NCI-H2081 treated with DMSO at 0.1 percent for 48 hours (cell line): Measurements from ENCODE around the gene NCOA5.

Experiments used
- DNase-seq: peaks from one replicate; lab custom pipeline; 2025; lab: John Stamatoyannopoulos, UW

The NCOA5 gene

GRCh38 chr20:46062151-46062550 lies 27.6 kb downstream of the NCOA5 start:
- no peak for DNase-seq

DNA sequence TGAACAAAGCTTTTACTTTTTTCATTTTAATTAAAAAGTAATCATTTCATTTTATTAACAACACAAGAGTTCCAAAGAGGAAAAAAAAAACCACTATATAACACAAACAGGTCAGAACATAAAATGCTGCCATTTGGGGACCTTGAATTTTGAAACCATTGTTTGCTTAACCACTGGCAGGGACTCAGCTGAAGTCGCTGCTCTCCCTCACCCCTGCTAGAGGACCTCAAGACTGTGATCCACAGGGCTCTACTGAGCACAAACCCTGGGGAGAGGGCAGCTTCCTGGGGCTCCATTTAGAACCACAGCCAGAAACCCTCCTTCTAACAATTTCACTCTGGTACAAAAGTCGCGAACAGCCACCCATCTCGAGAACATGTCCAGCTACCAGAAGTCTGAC lies 28.8 kb downstream of the NCOA5 start:
- DNase-seq: no peak

GRCh38 chr20:46060301-46060881 lies 29.4 kb downstream of the NCOA5 start:
- peak; percentile 88 for DNase-seq

- DNase-seq: no peak
Measured at GRCh38 chr20:46058599-46059281, 31.0 kb downstream of the NCOA5 start.

GRCh38 chr20:46057856-46058598 lies 31.7 kb downstream of the NCOA5 start:
- DNase-seq: no peak

- DNase-seq: no peak
Measured at GRCh38 chr20:46056970-46057855, 32.5 kb downstream of the NCOA5 start.

GRCh38 chr20:46056027-46056833 lies 33.5 kb downstream of the NCOA5 start:
- no peak for DNase-seq

DNA sequence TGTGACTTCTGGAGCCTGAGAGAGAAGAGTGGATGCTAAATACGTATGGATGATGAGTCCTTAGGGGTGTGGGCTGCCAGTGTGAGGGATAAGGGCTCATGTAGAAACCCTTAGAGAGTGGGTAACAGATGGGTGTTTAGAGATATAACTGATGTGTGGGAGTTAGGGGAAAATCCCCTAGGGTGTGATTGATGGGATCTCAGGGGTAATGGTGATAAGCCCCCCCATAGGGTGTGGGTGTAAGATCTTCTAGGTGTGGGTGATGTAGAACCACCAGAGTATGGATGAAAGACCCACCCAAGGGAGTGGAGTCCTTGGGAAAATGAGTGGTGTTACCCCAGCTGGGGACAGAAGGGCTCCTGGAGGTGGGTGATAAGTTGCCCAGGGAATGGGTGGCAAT lies 34.5 kb downstream of the NCOA5 start:
- DNase-seq: no peak

DNA sequence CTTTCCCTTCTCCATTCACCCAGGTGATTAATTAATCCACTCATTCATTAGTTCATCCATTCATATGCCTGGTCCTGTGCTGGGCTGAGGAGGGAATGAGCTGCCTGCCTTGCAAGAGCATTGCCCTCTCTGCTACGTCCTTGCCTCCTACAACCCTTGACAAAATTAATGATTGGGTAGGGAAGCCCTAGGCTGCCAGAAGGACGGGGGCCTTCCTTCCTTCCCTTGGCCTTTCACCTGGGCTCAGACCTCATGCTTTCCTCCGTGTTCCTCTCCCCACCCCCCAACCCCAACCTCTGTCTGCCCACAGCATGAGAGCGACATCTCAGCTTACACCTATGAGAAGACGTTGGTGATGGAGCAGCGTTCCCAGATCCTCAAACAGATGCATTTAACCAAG lies 35.2 kb downstream of the NCOA5 start:
- no peak for DNase-seq

DNA sequence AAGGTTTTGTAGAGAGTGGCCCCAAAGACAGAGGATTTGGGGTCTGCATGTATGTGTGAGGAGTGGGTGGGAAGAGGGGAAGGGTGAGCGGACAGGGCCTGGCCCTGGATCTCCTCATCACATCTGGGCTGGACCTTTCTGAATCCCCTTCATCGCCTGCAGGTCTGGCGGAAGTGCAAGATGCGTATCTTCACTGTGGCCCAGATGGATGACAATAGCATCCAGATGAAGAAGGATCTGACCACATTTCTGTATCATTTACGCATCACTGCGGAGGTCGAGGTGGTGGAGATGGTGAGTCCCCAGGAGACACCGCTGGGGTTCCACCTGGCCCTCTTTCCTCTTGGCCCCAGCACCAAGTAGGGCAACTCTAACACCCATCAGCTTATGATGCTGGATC lies 36.3 kb downstream of the NCOA5 start:
- no peak for DNase-seq

DNA sequence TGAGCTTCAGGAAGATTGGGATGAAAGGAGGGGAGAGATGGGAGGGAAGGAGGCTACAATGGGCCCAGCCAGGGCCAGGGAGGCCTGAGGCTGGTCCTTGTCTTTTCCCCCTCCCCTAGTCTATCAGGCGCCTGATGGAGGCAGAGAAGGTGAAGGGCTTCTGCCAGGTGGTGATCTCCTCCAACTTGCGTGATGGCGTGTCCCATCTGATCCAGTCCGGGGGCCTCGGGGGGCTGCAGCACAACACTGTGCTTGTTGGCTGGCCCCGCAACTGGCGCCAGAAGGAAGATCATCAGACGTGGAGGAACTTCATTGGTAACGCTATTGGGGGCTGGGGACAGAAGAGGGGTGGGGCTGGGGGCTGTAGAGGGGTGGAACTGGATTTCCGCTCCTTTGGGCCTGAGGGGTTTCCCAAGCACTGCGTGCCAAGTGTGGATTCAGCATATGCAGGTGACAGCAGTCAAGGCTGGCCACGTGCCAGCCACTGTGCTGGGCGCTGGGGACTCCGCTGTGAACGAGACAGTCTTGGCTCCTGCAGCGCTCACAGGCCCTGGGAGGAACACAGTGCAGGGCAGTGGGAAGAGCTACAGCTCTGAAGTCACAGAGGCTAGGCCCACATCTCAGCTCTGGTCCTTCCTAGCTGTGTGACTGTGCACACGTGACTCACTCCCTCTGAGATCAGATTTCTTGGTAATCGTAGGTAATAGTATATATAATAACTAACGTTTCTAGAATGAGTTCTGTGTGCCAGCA lies 38.0 kb downstream of the NCOA5 start:
- peak; percentile 3 for DNase-seq

GRCh38 chr20:46050885-46051284 lies 38.9 kb downstream of the NCOA5 start:
- DNase-seq: no peak

DNA sequence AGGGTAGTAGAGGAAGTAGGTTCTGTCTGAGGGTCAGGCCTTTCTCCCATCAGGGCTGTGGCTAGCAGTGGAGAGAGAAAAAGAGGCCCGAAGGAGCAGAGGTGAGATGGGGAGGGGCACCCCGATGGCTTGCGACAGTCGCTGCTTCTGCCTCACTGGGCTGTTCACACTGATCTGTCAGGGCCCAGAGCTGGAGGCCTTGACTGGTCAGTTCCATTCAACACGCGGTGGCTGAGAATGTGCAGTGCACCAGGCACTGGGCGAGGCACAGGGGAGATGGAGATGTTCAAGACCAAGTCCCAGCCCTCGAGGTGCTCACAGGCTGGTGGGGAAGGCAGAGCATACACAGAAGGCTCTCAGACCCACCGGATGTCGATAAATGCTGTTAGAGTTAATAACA lies 39.3 kb downstream of the NCOA5 start:
- no peak for DNase-seq

- no peak for DNase-seq
Measured at GRCh38 chr20:46049815-46050214, 39.9 kb downstream of the NCOA5 start.

GRCh38 chr20:46049190-46049589 lies 40.6 kb downstream of the NCOA5 start:
- no peak for DNase-seq

DNA sequence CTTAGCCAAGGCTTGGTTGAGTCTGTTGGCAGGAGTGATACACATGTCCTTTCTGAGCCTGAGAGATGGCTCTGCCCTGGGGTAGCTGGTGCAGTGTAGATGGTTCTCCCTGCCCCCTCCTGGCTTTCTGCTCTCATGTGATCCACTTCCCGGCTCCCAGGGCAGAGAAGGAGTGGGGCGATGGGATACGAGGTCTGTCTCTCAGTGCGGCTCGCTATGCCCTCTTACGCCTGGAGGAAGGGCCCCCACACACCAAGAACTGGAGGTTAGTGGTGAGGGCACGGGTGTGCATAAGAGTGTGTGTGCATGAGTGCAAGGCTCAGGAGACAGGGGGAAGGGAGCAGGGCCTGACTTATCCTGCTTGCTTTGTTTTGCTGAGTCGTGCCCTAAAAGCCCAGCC lies 41.9 kb downstream of the NCOA5 start:
- DNase-seq: no peak

DNA sequence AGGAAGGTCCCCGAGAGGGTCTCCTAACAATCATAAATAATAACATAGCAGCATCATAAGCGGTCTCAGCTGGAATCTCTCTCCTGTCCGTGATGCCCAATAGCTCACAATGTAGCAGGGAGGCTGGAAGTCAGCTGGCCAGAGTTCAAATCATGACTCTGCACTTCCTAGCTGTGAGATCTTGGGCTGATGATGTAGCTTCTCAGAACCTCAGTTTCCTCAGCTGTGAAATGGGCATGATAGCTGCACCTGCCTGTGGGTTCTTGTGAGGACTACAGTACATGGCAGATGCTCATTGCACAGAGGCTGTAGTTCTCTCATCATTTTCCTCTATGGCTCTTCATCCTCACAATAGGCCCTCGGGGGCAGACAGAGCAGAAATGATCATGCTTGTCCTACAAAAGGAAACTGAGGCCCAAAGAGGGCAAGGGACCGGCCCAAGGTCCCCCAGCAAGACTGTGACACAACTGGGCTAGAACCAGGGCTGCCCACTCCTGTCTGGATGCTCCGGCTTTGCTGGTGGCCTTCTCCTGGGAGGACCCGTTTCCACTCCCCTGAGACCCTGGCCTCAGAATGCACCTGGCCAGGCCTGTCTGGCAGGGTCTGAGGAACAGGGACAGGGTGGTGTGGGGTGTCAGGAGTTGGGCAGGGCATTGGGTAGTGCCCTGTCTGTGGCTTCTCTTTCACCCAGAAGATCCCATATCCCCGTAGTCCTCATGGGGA lies 43.0 kb downstream of the NCOA5 start:
- DNase-seq: no peak

DNA sequence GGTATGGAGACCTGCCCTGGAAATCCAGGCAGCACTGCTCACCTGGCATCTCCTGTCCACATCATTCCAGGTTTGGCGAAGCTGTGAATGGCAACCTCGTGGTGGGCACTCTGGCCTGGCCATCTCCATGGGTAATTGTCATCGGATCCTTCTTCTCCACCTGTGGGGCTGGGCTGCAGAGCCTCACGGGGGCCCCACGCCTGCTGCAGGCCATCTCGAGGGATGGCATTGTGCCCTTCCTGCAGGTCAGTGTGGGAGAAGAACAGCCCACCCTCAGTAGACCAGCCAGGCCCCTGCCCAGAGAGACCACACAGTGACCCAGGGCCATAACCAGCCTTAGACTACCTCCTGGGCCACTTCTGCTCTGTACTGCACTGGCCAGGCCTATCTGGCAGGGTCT lies 44.9 kb downstream of the NCOA5 start:
- no peak for DNase-seq

- DNase-seq: no peak
Measured at GRCh38 chr20:46043556-46043955, 46.2 kb downstream of the NCOA5 start.

DNA sequence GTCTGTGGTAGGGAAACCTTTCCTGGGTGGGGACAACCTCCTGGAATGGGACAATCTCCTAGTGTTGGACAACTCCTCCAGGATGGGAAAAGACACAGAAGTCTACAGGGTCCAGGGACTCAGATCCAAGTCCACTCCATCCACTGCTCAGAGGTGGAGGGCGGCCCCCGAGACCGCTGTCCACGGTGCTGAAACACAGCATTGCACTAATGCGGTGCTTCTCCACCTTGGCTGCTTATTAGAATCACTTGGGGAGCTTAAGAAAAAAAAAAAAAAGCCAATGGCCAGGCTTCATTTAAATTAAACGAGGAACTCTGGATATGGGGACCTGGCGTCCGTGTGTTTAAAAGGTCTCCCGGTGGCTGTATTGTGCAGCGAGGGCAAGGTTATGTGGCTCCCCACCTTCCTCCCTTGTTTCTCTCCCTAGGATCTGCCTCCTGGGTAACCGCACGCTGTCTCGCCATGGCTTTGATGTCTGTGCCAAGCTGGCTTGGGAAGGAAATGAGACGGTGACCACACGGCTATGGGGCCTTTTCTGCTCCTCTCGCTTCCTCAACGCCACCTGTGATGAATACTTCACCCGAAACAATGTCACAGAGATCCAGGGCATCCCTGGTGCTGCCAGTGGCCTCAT lies 48.7 kb downstream of the NCOA5 start:
- DNase-seq: no peak
